Testis (tissue), 2 donors: ENCODE data around the gene TRIM7.

Experiments used
- CTCF ChIP-seq, 3 experiments: fragments of 450-650 bp in 2 of 3; fragments of 200-600 bp in 1 of 3; sonication (generic) in 1 of 3; IDR thresholded peaks; one replicate each; pipeline ENCODE4 v1.5.1; 2016 to 2019; ENCODE audit warnings: antibody characterized with exemption in 3 of 3, mild to moderate bottlenecking in 2 of 3, moderate library complexity in 1 of 3
- POLR2A ChIP-seq: fragments of 450-650 bp; IDR thresholded peaks from one replicate; pipeline ENCODE4 v1.6.1; 2017; ENCODE audit warnings: antibody characterized with exemption, mild to moderate bottlenecking, moderate library complexity

GRCh38 chr5:181231432-181231831 lies 26.4 kb upstream of the TRIM7 start:
- TF ChIP-seq CTCF (IDR thresholded peaks at IDR 0.05) (no peak), POLR2A (no peak)
